ENCODE data around the gene ACAP3. TPM values are rescaled to one million over a fixed set of nuclear protein-coding genes. Genes with fewer than 3 reads are reported as not detected.

The ACAP3 gene
- total and polyA plus RNA-seq, 10 of the 15 experiments (the other 5 are each of a cell fraction or from before 2014, with no cell fraction given), result 0.05 to 34.2 (median 7.1) TPM

- no peak for TF ChIP-seq PRDM15 (CRISPR knock-in tag; IDR thresholded peaks at IDR 0.05)
- TF ChIP-seq TAF1 (IDR thresholded peaks at IDR 0.05; ENCODE audit: borderline replicate concordance, low read depth, low read length), result no peak
- TF ChIP-seq CREM (IDR thresholded peaks at IDR 0.05; ENCODE audit: low read depth), result no peak
- TF ChIP-seq SIX5 (IDR thresholded peaks at IDR 0.05; ENCODE audit: low read depth, low read length, severe bottlenecking), result no peak
- no peak for TF ChIP-seq BCL3 (IDR thresholded peaks at IDR 0.05; ENCODE audit: borderline replicate concordance, insufficient read depth, low read depth, low read length, poor library complexity, severe bottlenecking)
- no peak for TF ChIP-seq USF1 (IDR thresholded peaks at IDR 0.05; ENCODE audit: borderline replicate concordance, extremely low read length, insufficient read depth, low read depth, low read length)
Observed at GRCh38 chr1:1335792-1336248, 28.1 kb upstream of the ACAP3 start (continued).
